Amniotic epithelial cell (primary cell): Measurements from ENCODE around the gene AQP4.

Experiments
- DNase-seq: peaks from one replicate; pipeline ENCODE4 v3.0.0-alpha.2; 2010; ENCODE audit warnings: low read depth

AQP4 gene, protein sequence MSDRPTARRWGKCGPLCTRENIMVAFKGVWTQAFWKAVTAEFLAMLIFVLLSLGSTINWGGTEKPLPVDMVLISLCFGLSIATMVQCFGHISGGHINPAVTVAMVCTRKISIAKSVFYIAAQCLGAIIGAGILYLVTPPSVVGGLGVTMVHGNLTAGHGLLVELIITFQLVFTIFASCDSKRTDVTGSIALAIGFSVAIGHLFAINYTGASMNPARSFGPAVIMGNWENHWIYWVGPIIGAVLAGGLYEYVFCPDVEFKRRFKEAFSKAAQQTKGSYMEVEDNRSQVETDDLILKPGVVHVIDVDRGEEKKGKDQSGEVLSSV

DNA sequence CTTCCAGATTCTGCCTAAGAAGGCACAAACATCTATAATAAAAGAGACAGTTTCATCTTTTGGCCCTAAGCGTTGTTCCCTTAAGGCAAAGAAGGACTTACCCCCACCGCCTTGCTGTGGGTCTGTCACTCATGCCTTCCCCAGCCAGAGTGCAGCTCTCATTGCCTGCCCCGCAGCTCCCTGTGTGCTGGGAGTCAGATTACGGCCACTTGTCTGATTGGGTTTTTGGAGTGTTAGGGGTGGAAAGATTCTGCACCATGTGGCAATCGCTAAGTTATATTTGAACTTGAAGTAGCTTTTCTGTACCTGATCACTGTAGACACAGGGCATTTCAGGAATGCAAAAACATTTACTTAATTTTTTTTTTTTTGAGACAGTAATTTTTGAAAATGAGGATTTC, at the start of gene AQP4:
AQP4 (minus strand) TSS at position 151 of the 400 bp plus-strand sequence; CDS start at position 133, 18 bp downstream.
- no peak for DNase-seq

DNA sequence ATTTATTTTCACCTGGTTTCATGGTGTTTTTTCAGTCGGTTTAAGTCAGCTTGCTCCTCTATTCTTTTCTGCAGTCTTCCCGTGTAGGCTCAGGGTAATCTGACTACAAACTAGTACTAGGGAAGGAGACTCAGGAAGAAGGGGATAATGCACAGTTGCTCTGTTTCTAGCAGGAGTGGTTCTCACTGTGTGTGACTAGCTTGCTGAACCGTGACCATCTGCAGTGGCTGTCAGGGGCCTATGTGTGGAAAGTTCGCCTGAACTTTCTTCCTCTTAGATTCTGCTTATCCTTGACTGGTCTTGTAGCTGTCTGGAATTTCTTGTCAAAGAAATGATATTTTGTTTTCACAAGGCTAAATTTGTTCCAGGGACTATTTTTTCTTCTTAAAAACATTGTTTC, 46.3 kb upstream of the AQP4 start:
- no peak for DNase-seq

DNA sequence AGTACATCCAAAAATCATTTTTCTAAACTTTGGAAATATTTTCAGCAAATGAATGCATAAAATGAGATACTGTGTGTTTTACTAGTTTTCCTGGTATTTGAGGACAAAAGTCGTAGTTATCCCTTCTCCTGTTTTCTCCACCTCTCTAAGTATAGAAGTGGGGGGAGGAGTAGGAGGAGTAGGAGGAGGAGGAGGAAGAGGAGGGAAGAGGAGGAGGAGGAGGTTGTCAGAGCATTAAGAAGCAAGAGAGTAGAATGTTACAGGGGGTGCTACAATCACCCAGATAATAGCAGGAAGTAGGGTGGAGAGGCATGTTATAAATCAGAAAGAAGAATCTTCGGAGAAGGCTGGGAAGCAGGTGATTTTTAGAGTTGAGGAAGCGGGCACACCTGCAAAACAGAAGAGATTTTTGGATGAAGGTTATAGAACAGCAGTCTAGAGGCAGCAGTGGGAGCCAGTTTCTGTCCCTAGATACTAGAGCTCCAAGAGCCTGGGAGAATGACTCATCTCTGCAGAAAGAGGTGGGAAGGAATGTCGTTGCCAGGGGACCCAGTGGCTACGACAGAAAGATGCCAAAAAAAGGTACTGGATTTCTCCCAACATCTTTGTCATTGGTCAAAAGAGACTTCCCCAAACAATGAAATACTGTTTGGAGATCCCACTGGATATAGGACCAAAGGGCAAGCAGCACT, 44.2 kb upstream of the AQP4 start:
- DNase-seq, result no peak

DNA sequence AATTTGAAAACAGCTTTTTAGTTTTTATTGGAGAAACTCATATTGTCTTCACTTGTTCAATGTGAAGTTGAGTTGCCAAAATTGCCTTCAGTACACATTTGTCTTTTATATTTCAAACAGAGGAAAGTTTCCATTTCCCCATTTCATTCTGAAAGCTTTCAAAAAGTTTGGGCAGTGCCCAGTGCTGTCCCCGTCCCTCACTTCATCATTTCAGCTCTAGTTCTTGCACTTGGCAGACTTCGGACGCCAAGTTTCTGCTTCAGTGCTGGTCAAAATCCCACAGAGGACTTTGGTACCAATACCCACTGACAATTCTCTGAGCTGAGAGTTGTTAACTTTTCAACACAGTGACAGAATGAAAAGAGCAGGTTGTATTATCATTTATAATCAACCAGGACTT, 43.4 kb upstream of the AQP4 start:
- no peak for DNase-seq

DNA sequence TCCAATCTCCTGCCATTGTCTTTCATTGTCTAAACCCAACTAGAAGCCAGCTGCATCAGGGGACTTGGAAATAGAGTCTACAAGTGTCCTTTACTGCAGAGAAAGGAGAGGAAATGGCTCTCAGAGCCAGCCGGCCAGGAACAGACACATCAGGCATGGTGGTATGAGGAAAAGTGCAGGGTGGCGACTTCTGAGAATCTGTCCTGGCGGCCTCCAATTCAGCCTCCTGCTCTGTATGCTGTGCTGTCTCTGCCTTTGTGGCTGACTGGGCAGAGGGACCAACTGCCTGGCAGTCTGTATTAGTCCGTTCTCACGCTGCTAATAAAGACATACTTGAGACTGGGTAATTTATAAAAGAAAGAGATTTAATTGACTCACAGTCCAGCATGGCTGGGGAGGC, 36.8 kb upstream of the AQP4 start:
- no peak for DNase-seq

DNA sequence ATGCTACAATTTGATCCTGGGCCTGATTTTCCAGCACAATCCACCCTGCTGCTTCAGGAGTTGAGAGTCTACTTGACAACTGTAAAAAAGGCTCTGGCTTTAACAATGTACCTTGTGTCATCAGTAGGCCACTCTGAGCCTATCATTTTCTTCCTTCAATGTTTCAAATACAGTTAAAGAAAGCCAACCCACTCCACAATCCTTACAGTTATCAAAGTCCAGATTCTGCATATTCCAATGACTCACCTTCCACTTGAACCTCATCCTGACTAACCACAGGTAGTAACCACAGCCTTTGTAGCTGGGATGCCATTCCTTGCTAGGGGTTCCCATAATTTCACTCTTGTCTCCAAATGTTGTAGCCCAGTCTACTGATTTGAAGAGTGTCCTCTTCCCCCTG, 35.5 kb upstream of the AQP4 start:
- no peak for DNase-seq

DNA sequence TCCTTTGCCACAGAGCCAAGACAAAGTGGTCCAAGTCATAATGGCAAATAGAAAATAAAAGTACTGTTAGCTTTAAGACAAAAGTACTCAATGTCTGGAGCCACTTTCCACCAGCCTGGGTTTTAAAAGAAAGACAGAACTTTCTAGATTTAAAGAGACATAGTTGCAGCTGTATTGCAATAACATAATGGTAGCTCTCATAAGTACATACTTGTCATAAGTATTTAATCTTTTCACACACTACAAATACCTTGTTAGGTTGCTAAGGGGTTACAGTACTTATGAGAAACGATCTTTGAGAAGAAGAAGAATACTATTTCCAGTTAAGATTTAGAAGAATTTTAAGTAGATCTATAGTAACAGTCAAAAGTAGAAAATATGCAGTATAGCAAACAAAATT, 28.9 kb upstream of the AQP4 start:
- DNase-seq, result no peak

DNA sequence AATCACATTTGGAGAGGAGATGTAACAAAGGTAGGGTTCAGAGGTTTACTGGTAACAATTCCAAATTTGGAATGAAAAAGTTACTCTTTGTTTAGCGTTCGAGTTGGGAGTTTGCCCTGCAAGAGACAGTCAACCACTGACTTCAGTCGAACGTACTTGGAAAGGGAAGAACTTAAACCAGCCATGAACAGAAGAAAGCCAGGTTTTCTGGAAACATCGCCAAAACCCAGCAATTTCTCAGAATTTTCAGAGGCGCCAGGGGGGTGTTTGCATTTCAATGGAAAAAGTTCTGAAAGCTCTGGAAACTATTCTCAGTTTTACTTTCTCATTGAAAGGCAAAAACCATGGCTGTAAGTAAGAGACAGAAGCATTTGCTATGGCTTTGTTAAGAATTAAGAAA, 28.5 kb upstream of the AQP4 start:
- DNase-seq, result no peak

DNA sequence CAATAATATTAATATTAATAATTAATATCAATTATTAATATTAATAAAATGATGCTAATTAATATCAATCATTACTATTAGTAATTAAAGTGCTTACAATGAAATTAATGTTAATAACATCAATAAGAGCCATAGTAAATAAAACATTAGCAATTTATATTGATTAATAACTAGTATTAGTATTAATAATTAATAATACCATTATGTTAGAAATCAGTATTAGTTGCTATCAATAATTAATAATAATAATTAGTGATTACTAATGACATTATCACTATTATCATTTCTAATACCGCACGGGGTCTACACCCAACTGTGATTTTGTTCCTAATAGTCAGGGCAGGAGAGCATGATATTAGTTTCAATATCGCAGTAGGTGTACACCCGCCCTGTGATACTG, 22.8 kb upstream of the AQP4 start:
- no peak for DNase-seq

DNA sequence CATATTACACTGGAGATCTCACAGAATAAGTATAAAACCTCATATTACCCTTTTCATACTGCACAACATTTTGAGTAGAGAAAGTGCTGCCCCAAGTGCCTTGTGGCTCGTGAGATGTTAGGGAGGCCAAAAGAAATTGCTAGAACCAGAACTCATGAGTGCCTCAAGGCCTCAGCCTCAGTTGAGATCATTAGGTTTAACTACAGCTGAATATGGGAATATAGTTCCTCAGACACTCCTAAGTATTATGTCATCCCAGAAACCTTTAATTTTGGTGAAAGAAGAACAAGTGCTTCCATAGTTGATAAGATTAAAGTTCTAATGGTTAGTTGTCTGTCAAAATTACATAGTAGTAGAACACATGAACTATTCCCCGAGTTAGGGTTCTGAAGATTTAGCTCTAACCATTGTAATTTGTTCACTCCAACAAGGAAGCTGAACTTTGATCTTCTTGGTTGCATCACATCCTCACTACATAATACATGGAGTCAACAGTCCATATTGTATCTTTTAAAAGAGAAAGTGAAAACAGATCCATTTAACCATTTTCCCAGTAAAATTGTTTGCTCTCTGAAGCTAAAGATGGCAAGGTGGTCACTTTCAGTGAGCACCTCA, 9.6 kb upstream of the AQP4 start:
- no peak for DNase-seq

DNA sequence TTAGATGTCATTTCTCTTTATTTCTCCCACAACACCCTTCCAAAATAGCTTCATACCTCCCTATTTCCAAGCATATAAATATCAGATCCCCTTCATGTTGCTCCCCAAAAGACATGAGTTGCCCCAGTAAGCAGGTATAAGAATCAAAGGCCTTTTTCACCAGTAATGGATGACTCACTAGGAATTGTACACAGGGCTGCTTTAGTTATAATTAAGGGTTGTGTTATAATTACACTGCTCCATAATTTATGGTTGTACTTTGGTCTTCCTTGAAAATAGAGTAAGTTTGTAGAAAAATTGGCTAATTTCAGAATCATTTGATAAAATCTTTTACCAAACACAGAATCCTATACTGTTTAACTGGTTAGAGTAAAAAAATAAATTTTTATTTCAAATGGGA, 8.8 kb upstream of the AQP4 start:
- DNase-seq, result no peak

DNA sequence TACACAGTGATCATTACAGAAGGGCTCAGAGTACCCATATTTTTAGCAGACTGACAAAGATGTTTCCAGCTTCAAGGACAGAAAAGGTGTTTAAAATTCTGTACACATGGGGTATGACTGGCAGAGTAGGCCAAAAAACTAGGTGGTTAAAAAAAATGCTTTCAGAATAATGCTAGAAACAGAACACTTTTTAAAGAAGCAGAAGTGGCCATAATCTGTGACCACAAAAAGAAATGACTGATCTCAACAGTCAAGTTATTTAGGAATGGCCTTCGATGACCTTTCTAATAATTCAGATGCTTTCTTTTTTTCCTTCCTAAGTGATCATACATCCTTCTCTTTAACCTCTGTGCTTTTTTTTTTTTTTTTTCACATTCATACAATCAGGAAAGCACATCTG, 4.1 kb upstream of the AQP4 start:
- no peak for DNase-seq

DNA sequence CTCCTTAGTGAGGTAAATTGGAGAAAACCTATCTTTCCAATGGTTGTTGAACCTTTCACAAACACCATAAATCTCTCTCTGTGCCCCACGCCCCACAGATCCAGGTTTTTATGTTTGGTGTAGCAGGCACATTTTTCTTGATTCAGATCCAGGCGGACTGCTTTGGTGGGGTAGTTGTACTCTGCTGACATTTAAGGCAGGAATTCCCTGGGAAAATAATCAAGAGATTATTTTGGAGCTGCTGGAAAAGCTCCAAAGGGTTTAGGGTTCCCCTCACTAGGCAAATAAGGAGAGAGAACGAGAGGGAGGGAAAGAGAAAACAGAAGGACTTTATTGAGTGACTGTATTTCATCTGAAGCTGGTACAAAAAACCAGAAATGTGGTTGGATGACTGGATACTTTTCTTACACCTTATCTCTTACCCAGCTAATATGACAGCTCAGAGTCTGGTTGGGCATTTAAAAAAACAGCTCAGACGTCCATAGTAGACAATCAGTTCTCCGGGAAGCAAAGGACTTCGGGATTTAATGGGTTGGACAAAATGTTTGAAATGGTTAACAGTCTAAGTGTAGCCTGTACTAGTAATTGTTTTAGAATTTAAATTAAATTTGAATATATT, 3.6 kb upstream of the AQP4 start:
- no peak for DNase-seq

DNA sequence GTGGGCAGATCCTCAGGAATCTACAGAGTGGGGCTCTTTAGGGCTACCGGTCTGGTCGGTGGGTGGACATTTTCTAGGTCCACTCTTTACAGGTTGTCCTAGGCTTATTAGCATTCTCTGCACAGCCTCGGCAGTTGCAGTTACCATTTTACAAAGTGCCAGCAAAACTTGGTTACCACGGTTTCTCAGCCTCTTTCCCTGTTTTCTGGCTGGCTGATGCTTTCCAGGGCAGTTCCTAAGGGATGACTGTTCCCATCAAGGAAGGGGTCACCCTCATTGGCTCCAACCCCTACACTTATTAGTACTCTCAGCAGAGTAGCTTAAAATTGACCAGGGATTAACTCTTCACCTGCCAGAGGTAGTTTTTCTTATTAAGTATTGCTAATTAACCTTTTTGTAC, 2.0 kb upstream of the AQP4 start:
- no peak for DNase-seq

DNA sequence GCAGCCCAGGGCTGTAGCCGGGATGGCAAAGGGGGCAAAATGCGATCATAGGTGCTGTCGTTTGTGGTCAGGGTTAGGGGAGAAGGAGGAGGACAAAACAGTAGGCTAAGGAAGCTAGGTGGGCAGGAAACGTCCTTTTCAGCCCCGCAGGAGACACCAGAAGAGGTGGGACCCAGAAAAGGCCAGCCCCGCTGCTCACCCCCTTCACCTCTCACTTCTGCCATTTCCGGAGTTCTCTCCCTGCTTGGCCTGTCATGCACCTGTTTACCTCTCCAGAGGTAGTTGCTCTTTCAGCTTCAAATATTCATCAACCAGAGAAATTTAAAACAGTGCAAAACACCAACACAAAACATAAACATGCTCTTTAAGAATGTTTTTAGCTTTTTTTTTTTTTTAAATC, 849 bp downstream of the AQP4 start:
- DNase-seq, result no peak

DNA sequence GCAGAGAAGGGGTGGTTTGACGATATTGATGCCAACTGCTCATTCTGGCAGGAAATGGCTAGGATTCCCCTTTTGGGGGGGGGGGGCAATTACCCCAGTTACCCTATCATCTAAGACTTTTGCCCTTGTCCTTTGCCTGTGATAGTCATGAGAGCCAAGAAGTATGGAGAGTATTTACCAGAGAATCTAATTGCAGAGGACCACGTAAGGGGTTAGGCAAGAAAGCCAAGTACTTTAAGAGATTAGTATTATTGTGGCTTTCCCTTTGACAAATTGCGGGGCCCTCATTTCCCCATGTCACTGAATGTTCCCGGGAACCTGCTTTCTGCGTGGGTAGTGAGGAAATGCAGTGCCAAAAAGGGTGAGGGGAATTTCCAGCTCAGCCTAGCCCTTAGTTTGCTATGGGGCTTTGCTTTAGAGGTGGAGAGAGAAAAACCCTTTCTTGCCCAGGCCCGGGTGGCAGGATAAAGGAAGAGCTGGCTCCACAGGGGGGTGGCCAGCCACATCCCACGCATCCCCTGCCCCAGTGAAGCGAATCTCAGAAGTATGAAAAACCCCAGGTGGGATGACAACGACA, 1.5 kb downstream of the AQP4 start:
- no peak for DNase-seq

DNA sequence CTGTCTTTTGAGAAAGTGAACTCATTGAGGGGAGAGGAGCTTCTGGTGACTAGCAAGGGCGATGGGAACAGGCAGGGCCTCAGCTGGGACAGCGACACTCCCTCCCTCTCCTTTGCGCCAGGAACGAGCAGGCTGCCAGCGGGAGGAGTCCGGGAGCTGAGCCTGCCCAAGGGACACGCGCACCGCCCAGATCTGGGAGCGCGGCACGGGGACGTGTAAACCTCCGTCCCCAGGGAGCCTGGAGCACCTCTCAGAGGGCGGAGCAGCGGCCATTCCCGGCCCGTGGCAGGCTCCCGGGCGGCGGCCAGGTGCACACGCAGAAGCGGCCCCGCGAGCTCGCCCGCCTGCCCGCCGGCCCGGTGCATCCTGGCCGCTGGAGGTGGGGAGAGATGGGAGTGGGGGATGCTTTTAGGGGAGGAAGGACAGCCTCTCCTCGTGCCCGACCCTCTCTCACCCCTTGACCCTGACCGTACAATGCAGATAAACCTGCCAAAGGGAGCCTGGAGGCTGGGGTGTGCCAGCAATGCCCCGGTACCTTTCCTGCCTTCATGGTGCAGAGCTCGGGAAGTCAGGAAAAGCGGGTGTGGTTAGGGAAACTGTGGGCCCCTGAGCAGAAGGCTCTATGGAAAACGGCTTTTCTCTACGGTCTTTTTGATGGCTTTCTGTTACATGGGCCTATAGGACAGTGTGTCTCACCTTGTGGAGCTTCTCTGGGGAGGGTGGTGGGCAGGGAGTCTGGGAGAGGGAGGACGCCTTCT, 2.2 kb downstream of the AQP4 start:
- no peak for DNase-seq

DNA sequence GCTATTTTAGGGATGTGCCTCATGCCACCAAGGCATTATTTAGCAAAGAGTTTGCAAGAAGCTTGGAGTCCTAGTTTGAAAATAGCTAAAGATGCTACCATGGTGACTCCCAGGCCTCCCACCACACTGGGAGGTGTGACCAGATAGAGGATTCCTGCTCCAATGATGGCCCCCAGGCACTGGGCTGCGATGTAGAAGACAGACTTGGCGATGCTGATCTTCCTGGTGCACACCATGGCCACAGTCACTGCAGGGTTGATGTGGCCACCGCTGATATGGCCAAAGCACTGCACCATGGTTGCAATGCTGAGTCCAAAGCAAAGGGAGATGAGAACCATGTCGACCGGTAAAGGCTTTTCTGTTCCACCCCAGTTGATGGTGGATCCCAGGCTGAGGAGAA, 3.4 kb downstream of the AQP4 start:
- no peak for DNase-seq

DNA sequence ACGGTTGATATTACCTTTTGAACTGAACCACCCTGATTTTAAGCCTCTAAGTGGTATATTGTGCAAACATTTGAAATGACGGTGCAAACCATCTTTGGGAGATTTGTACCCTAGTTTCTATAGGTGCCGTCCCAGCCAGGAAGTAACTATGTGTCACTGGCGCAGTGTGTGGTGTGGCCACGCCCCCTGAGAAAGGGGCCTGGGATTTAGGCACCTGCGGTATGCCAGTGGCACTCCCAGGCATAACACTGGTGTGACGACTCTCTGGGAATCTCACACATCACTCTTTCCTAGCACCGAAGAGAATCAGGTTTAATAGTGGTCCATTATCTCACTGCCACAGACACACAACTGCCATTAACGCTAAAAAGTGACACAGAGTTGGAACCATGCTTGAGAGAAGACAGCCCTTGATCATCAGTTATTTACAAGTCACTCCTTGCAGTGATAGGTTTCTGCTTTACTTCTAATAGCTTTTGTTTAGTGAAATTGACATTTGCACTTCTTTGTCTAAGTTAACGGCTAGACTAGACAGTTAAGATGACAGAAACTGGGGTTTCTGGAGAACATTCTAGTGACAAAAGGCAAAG, 11.1 kb downstream of the AQP4 start:
- no peak for DNase-seq

DNA sequence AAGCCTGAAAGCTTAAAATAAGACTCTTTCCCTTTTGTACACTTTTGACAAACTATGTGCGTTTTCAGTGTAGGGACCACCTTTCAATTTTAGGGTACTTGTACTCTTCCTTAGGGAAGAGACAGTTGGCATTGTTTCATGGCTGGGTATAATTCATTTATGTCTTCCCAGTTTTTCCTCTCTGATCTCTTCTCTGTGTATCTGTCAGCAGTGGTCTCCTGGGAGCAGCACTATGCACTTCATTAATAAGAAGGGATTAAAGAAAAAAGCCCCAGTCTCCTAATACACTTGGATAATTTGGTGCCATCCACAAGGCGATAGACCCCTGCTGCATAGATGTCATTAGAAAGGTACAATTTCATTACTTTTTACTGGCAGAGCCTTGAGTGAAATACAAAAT, 12.1 kb downstream of the AQP4 start:
- DNase-seq, result no peak

DNA sequence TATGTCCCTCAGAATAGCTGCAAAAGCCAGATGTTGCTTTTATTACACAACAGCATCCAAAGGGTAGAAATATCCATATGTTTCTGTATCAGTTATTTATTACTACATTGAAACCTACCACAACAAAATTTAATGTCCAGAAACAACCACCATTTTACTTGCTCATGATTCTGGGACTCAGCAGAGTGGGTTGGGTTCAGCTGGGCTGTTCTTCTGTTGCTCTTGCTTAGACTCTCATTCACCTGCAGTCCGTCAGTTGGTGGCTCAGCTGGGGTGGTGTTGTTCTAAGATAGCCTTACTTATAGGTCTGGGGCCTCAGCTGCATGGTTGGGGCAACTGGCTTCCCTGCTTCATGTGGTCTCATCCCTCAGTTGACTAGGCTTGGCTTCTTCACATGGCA, 21.7 kb downstream of the AQP4 start:
- DNase-seq, result no peak

DNA sequence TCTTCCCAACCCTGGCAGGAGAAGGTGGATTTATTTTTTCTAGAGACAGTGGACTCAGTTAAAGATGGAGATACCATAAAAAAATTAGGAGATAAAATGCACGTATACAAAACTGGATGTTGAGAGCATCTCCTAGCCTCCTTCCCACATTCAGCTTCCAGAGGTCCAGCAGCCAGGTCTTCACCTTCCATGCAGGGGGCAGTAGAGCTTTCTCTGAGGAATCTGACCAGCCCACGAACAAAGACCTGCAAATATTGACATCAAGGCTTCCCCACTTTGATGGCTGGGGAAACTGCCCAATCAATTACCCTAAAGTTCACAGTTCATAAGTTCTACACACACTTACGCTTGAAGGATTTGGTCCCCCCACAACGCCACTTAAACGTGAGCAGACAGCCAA, 24.5 kb downstream of the AQP4 start:
- DNase-seq, result no peak
